ENCODE measurements around the gene MRPL39. TPM values are rescaled to one million over a fixed set of nuclear protein-coding genes. Genes with fewer than 3 reads are reported as not detected.

MRPL39 gene
- polyA plus RNA-seq, 1 of the 3 experiments (the other 2 are of a cell fraction): 26.9 TPM

DNA sequence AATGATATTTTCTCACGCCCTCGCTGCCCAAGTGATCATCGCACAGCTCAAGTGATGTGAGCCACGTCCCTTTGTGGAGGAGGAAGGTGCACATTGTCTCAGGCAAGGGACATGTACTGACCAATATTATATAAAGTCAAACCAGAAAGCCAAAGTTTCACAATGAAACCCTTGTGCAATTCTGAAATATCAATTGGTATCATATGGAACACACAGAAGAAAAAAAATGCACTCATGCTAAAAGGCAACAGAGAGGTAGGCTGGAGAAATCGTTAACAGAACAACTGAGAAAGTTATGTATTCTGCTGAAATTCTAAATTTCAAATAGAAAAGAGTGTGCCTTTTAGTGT lies 33.6 kb upstream of the MRPL39 start:
- Histone ChIP-seq H3K9me2 (no peaks in the 10 kb centered on the region), H3K27ac (ENCODE audit: low read depth in 2 of 2, low read length in 1 of 2) (peak overlapping the region in 1 of 2 experiments; percentile 48; a peak in 1 of 4 replicates), H3K4me2 (peak overlapping the region; percentile 87), H2AFZ (ENCODE audit: low read depth) (peak overlapping the region; percentile 94), H3K36me3 (replicated peaks in 1 of 2; ENCODE audit: control insufficient read depth in 1 of 2, insufficient read depth in 2 of 2, low read length in 1 of 2) (no peaks in the 10 kb centered on the region), H3K27me3 (ENCODE audit: insufficient read depth) (no peaks in the 10 kb centered on the region), H3K4me3 (ENCODE audit: low read depth in 2 of 2, low read length in 1 of 2) (peak overlapping the region; percentile 81 to 85; a peak in 3 of 4 replicates), H3K79me2 (ENCODE audit: insufficient read depth) (no peaks in the 10 kb centered on the region), H3F3A (replicated peaks; ENCODE audit: insufficient read depth) (peaks cover 6% of the 10 kb centered on the region), H4K20me1 (ENCODE audit: insufficient read depth) (no peaks in the 10 kb centered on the region), H3K9ac (peak overlapping the region; percentile 80; the same call in 1 of the 2 replicates), H3K9me3 (no peaks in the 10 kb centered on the region), H3K4me1 (ENCODE audit: control insufficient read depth in 1 of 2, insufficient read depth in 2 of 2, low read depth in 1 of 2, low read length in 1 of 2) (peaks cover 6 to 7% of the 10 kb centered on the region in 2 experiments; a peak in 2 of 4 replicates)
- ChIA-PET POLR2A (no interaction called here), CTCF (interaction anchor here (1.5 to 4.0 kb wide), 2 partner anchors 15 to 32 kb away, joined by 5 to 40 read pairs; no protein-coding TSS in a partner anchor)
- DNase-seq: no peak
- TF ChIP-seq, protein P1, sequence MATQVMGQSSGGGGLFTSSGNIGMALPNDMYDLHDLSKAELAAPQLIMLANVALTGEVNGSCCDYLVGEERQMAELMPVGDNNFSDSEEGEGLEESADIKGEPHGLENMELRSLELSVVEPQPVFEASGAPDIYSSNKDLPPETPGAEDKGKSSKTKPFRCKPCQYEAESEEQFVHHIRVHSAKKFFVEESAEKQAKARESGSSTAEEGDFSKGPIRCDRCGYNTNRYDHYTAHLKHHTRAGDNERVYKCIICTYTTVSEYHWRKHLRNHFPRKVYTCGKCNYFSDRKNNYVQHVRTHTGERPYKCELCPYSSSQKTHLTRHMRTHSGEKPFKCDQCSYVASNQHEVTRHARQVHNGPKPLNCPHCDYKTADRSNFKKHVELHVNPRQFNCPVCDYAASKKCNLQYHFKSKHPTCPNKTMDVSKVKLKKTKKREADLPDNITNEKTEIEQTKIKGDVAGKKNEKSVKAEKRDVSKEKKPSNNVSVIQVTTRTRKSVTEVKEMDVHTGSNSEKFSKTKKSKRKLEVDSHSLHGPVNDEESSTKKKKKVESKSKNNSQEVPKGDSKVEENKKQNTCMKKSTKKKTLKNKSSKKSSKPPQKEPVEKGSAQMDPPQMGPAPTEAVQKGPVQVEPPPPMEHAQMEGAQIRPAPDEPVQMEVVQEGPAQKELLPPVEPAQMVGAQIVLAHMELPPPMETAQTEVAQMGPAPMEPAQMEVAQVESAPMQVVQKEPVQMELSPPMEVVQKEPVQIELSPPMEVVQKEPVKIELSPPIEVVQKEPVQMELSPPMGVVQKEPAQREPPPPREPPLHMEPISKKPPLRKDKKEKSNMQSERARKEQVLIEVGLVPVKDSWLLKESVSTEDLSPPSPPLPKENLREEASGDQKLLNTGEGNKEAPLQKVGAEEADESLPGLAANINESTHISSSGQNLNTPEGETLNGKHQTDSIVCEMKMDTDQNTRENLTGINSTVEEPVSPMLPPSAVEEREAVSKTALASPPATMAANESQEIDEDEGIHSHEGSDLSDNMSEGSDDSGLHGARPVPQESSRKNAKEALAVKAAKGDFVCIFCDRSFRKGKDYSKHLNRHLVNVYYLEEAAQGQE (IDR thresholded peaks at IDR 0.05; ENCODE audit: low read depth, low read length): no peak
- TF ChIP-seq NFIC (IDR thresholded peaks at IDR 0.05; ENCODE audit: borderline replicate concordance) (no peak), TCF12 (IDR thresholded peaks at IDR 0.05) (no peak), TAF1 (IDR thresholded peaks at IDR 0.05; ENCODE audit: borderline replicate concordance, low read depth, low read length) (no peak), GABPA (IDR thresholded peaks at IDR 0.05; ENCODE audit: low read depth) (no peak), YY1 (IDR thresholded peaks at IDR 0.05; ENCODE audit: low read depth) (no peak), MXI1 (IDR thresholded peaks at IDR 0.05; ENCODE audit: low read depth, low read length) (no peak), RFX5 (IDR thresholded peaks at IDR 0.05; ENCODE audit: low read length) (no peak), NRF1 (IDR thresholded peaks at IDR 0.05; ENCODE audit: low read depth, low read length) (no peak), FOXM1 (IDR thresholded peaks at IDR 0.05; ENCODE audit: low read depth) (no peak), EP300 (IDR thresholded peaks at IDR 0.05; ENCODE audit: borderline replicate concordance in 1 of 2, low read depth in 1 of 2, low read length in 1 of 2) (no peak)
- TF ChIP-seq, protein P2, sequence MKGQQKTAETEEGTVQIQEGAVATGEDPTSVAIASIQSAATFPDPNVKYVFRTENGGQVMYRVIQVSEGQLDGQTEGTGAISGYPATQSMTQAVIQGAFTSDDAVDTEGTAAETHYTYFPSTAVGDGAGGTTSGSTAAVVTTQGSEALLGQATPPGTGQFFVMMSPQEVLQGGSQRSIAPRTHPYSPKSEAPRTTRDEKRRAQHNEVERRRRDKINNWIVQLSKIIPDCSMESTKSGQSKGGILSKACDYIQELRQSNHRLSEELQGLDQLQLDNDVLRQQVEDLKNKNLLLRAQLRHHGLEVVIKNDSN (IDR thresholded peaks at IDR 0.05; ENCODE audit: borderline replicate concordance, low read depth): no peak
- TF ChIP-seq, protein P3, sequence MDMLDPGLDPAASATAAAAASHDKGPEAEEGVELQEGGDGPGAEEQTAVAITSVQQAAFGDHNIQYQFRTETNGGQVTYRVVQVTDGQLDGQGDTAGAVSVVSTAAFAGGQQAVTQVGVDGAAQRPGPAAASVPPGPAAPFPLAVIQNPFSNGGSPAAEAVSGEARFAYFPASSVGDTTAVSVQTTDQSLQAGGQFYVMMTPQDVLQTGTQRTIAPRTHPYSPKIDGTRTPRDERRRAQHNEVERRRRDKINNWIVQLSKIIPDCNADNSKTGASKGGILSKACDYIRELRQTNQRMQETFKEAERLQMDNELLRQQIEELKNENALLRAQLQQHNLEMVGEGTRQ (IDR thresholded peaks at IDR 0.05; ENCODE audit: borderline replicate concordance, low read depth, low read length): no peak
- TF ChIP-seq, protein P4, sequence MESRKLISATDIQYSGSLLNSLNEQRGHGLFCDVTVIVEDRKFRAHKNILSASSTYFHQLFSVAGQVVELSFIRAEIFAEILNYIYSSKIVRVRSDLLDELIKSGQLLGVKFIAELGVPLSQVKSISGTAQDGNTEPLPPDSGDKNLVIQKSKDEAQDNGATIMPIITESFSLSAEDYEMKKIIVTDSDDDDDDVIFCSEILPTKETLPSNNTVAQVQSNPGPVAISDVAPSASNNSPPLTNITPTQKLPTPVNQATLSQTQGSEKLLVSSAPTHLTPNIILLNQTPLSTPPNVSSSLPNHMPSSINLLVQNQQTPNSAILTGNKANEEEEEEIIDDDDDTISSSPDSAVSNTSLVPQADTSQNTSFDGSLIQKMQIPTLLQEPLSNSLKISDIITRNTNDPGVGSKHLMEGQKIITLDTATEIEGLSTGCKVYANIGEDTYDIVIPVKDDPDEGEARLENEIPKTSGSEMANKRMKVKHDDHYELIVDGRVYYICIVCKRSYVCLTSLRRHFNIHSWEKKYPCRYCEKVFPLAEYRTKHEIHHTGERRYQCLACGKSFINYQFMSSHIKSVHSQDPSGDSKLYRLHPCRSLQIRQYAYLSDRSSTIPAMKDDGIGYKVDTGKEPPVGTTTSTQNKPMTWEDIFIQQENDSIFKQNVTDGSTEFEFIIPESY (IDR thresholded peaks at IDR 0.05; ENCODE audit: borderline replicate concordance, low read depth): no peak
- WGBS (ENCODE audit: low lambda C conversion rate): 54% methylated on average over 5 of the region's 5 CpGs
